ENCODE results near the gene DNAJC21.
"Not testable (repeated sequence)": the region's sequence is repeated elsewhere in the genome, so short reads cannot be mapped to it uniquely, and the experiment has no call there.

Gene DNAJC21

DNA sequence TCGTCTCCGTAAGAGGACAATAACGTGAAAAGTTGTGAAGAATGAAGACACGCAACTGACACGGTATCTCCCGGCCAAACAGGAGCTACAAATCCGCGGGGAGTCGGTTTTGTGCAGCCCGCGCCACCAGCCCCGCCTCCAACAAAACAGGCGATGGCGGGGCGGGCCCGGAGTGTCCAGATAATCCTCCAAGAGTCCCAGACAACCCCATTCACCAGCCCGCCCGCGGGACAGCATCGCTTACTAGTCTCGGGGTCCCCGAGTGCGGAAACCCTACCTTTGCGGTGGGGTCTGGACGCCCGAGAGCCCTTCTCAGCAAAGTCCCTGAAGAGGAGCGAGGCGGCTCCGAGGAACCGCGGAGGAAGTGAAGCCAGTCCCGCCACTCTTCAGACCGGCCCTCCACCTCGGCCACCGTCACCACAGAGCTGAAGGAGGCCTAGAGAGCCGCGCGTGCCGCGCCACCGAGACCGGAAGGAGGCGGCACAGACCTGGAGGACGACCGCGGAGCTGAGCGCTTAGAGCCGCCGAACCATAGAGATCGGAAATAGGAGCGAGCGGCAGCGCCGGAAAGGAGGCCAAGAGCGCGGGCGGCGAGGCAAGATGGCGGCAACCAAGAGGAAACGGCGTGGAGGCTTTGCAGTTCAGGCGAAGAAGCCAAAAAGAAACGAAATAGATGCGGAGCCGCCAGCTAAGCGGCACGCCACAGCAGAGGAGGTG, 14.1 kb upstream of the DNAJC21 start, which contains the start of the genes BRIX1 and RAD1:
Gene BRIX1, plus strand, starts transcription at position 573 of the 717 bp plus-strand sequence. Its CDS starts 28 bp downstream, at position 601.
Gene RAD1, minus strand, starts transcription at position 366 of the 717 bp plus-strand sequence. CDS start 612 bp downstream, outside the sequence.
- POLR2A ChIA-PET = interaction anchor here (0.5 to 3.9 kb wide), 43 partner anchors 8 to 1237 kb away, joined by 3 to 65 read pairs (median 4); partner anchors contain the start of genes DNAJC21, LMBRD2, RAI14 and SKP2

DNA sequence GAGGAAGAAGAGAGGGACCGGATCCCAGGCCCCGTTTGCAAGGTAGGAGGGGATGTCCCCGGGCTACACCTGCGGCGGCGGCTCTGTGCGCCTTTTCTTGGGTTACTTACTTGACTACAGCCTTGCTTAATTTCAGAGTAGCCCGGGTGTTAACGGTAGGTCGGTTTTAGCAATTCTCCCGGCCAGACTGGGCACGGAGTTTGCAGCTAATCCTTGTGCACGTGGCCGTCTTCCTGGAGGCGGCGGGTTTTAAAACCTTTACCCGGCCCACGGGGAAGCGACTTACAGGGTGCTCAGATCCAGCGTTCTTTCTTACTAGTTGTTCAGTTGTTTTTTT, 13.5 kb upstream of the DNAJC21 start:
- TF ChIP-seq ELF4 (IDR thresholded peaks at IDR 0.05) (no peak), SP1 (IDR thresholded peaks at IDR 0.05) (no peak), SUZ12 (IDR thresholded peaks at IDR 0.05) (no peak), FOXA1 (IDR thresholded peaks at IDR 0.05) (no peak), TARDBP (IDR thresholded peaks at IDR 0.05) (no peak), FOXK2 (IDR thresholded peaks at IDR 0.05) (no peak)
- POLR2A ChIA-PET = interaction anchor here (0.5 to 3.9 kb wide), 38 partner anchors 8 to 1236 kb away, joined by 3 to 65 read pairs (median 5); partner anchors contain the start of genes DNAJC21, LMBRD2, SKP2 and TTC23L
- CTCF ChIA-PET = interaction anchor here (0.7 to 1.1 kb wide), 5 partner anchors 14 to 430 kb away, joined by 3 to 5 read pairs (median 3); partner anchors contain the start of gene DNAJC21
- no peak for DNase-seq (ENCODE audit: extremely low spot score)

More for the DNA sequence above, 14.1 kb upstream of the DNAJC21 start, which contains the start of the genes BRIX1 and RAD1:
- CTCF ChIA-PET = interaction anchor here (0.7 to 1.1 kb wide), 5 partner anchors 14 to 429 kb away, joined by 3 to 5 read pairs (median 3); partner anchors contain the start of gene DNAJC21
- DNase-seq (ENCODE audit: extremely low spot score) = peak; percentile 83
- TF ChIP-seq TARDBP (IDR thresholded peaks at IDR 0.05) (no peak), FOXM1 (IDR thresholded peaks at IDR 0.05; ENCODE audit: borderline replicate concordance) (0 out of 2 replicates have a peak, but pooled peaks have one; percentile 31), CTBP1 (IDR thresholded peaks at IDR 0.05; ENCODE audit: borderline replicate concordance) (no peak), NFRKB (IDR thresholded peaks at IDR 0.05) (peak; percentile 84), ELF4 (IDR thresholded peaks at IDR 0.05) (peak; percentile 63), L3MBTL2 (conservative IDR thresholded peaks at IDR 0.05) (0 out of 2 replicates have a peak, but pooled peaks have one; percentile 22), LEF1 (IDR thresholded peaks at IDR 0.05; ENCODE audit: borderline replicate concordance) (no peak), ZNF384 (IDR thresholded peaks at IDR 0.05) (no peak), FOXA1 (IDR thresholded peaks at IDR 0.05) (no peak), HDGF (IDR thresholded peaks at IDR 0.05; ENCODE audit: borderline replicate concordance) (no peak)

DNA sequence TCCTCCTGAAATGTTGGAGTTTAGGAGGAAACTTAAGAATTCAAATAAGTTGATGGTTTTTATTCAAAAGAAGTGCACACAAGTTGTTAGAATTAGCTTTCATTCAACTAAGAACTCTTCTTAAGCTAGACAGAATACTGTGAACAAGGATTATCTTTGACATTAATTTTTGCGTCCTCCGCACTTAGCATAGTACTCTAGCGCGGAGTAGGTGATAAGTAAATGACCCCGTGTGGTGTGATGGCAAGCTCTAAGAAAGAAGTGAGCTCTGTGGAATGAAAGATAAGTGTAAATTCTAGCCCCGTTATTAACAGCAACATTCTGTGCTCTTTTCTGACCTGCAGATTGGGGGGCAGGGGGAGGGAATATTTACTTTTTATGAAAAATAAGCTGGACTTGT, 12.8 kb upstream of the DNAJC21 start:
- no peak for TF ChIP-seq NFRKB (IDR thresholded peaks at IDR 0.05)
- no peak for TF ChIP-seq LEF1 (IDR thresholded peaks at IDR 0.05; ENCODE audit: borderline replicate concordance)
- TF ChIP-seq FOXK2 (IDR thresholded peaks at IDR 0.05) = no peak
- no peak for TF ChIP-seq CTBP1 (IDR thresholded peaks at IDR 0.05; ENCODE audit: borderline replicate concordance)
- TF ChIP-seq ARNT (IDR thresholded peaks at IDR 0.05) = no peak
- TF ChIP-seq, protein P1, sequence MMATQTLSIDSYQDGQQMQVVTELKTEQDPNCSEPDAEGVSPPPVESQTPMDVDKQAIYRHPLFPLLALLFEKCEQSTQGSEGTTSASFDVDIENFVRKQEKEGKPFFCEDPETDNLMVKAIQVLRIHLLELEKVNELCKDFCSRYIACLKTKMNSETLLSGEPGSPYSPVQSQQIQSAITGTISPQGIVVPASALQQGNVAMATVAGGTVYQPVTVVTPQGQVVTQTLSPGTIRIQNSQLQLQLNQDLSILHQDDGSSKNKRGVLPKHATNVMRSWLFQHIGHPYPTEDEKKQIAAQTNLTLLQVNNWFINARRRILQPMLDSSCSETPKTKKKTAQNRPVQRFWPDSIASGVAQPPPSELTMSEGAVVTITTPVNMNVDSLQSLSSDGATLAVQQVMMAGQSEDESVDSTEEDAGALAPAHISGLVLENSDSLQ (IDR thresholded peaks at IDR 0.05) = no peak
- TF ChIP-seq HDGF (IDR thresholded peaks at IDR 0.05; ENCODE audit: borderline replicate concordance) = no peak
- CTCF ChIA-PET = interaction anchor here (0.6 to 1.1 kb wide), 2 partner anchors 18 to 393 kb away, joined by 3 to 5 read pairs; no protein-coding TSS in a partner anchor
- POLR2A ChIA-PET = interaction anchor here (1.3 to 3.9 kb wide), 3 partner anchors 9 to 13 kb away, joined by 3 to 65 read pairs (median 11); partner anchors contain the start of gene DNAJC21

DNA sequence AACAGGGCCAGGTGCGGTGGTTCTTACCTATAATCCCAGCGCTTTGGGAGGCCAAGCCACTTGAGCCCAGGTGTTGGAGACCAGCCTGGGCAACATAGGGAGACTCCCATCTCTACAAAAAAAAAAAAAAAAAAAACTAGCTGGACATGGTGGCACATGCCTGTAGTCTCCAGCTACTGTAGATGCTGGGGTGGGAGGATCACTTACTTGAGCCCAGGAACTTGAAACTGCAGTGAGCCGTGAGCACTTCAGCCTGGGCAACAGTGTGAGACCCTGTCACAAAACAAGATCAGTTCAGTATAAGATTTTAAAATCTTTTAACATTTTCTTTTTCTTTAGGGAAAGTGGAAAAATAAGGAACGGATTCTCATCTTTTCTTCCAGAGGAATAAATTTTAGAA, 11.3 kb upstream of the DNAJC21 start:
- ChIA-PET CTCF (no interaction called here), POLR2A (interaction anchor here (1.0 kb wide), 1 partner anchor 11 kb away, joined by 9 read pairs; the partner anchor contains the start of gene DNAJC21)
- TF ChIP-seq LEF1 (IDR thresholded peaks at IDR 0.05; ENCODE audit: borderline replicate concordance) (no peak), HDGF (IDR thresholded peaks at IDR 0.05; ENCODE audit: borderline replicate concordance) (no peak), CTBP1 (IDR thresholded peaks at IDR 0.05; ENCODE audit: borderline replicate concordance) (no peak)
- DNase-seq (ENCODE audit: extremely low spot score) = no peak

More for the DNA sequence above, 12.8 kb upstream of the DNAJC21 start:
- no peak for DNase-seq (ENCODE audit: extremely low spot score)

DNA sequence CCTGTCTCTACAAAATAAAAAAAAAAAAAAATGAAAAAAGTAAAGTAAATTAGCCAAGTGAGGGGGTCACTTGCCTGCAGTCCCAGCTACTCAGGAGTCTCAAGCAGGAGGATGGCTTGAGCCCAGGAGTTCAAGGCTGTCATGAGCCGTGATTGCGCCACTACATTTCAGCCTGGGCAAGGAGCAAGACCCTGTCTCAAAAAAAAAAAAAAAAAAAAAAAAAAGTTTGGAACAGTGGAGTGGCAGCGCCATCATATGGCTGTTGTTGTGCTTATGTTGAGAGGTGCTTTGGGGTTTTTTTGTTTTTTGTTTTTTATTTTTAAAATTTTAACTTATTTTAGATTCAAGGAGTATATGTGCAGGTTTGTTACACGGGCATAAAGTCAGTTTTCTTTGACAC, 10.3 kb upstream of the DNAJC21 start:
- ChIA-PET CTCF (no interaction called here), POLR2A (no interaction called here)

DNA sequence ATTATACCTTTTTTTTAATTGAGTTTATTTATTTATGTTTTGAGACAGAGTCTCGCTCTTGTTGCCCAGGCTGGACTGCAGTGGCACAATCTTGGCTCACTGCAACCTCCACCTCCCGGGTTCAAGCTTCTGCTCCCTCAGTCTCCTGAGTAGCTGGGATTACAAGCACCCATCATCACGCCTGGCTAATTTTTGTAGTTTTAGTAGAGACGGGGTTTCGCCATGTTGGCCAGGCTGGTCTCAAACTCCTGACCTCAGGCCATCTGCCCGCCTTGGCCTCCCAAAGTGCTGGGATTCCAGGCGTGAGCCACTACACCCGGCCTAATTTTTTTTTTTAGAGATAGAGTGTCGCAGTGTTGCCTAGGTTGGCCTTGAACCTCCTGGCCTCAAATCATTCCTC, 6.1 kb upstream of the DNAJC21 start:
- DNase-seq (ENCODE audit: extremely low spot score) = not testable (repeated sequence)
- CTCF ChIA-PET = interaction anchor here (1.0 kb wide), 1 partner anchor 21 kb away, joined by 3 read pairs; no protein-coding TSS in a partner anchor
- POLR2A ChIA-PET = interaction anchor here (2.3 kb wide), 1 partner anchor 8 kb away, joined by 19 read pairs; the partner anchor contains the start of genes BRIX1 and RAD1

More for the DNA sequence above, 10.3 kb upstream of the DNAJC21 start:
- no peak for DNase-seq (ENCODE audit: extremely low spot score)
- TF ChIP-seq ZNF384 (IDR thresholded peaks at IDR 0.05) (peak; percentile 96), NFRKB (IDR thresholded peaks at IDR 0.05) (no peak)

DNA sequence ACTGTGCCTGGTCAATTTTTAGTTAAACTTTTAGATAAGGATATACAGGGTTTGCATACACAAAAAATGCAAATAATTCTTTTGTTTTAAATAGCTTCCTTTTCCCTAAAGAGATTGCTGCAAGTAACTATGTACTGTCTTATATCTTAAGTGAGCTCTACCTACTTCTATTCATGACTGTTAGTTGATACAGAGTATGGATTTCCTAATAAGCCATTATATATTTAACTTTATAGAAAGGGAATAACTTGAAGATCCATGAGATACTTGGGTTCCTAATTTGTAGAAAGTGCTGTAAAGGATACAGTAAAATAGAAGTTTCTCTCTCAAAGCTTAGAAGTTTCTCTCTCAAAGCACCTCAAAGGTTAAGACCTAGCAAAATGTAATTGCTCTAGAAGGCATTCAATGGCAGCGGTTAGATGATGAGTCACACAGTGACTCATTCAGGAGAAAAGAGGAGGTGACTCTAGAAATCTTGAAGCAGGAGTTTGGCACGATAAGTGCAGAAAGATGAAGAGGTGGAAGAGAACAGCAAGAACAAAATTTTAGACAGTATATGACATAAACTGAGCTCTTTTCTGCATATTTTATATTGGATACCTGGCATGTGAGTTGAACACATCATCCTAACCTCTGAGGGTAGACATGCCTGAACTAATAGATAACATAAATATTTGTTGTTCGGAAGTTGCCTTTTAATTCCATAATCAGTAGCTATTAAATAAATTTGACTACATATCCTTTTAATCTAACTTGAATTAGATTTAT, 5.5 kb upstream of the DNAJC21 start:
- ChIA-PET CTCF (interaction anchor here (1.0 kb wide), 1 partner anchor 21 kb away, joined by 3 read pairs; no protein-coding TSS in a partner anchor), POLR2A (interaction anchor here (2.3 kb wide), 1 partner anchor 9 kb away, joined by 19 read pairs; the partner anchor contains the start of genes BRIX1 and RAD1)
- no peak for DNase-seq (ENCODE audit: extremely low spot score)
- TF ChIP-seq HDGF (IDR thresholded peaks at IDR 0.05; ENCODE audit: borderline replicate concordance) = no peak
- TF ChIP-seq L3MBTL2 (conservative IDR thresholded peaks at IDR 0.05) = no peak
- no peak for TF ChIP-seq ZNF384 (IDR thresholded peaks at IDR 0.05)
- TF ChIP-seq, protein P1 (IDR thresholded peaks at IDR 0.05) = no peak
- no peak for TF ChIP-seq FOXM1 (IDR thresholded peaks at IDR 0.05; ENCODE audit: borderline replicate concordance)
- no peak for TF ChIP-seq FOXA1 (IDR thresholded peaks at IDR 0.05)
- no peak for TF ChIP-seq FOXK2 (IDR thresholded peaks at IDR 0.05)
- TF ChIP-seq NFRKB (IDR thresholded peaks at IDR 0.05) = no peak
- TF ChIP-seq TARDBP (IDR thresholded peaks at IDR 0.05) = no peak
- no peak for TF ChIP-seq SUZ12 (IDR thresholded peaks at IDR 0.05)
- TF ChIP-seq ELF4 (IDR thresholded peaks at IDR 0.05) = no peak
- TF ChIP-seq ARNT (IDR thresholded peaks at IDR 0.05) = no peak
- no peak for TF ChIP-seq BHLHE40 (IDR thresholded peaks at IDR 0.05; ENCODE audit: borderline replicate concordance)

Data from HEK293T (cell line).